CD4-positive, alpha-beta T cell treated with Interferon alpha-2 for 1 hour (primary cell): ENCODE measurements around the gene GMFB.
"Not testable (repeated sequence)": the region's sequence is repeated elsewhere in the genome, so short reads cannot be mapped to it uniquely, and the experiment has no call there.

ENCODE experiments used
- DNase-seq, 2 donors: peaks; one replicate each; pipeline ENCODE4 v3.0.0-alpha.2; 2020 to 2022

Gene GMFB

GRCh38 chr14:54457609-54457996 is 31.2 kb downstream of the GMFB start:
- no peak for DNase-seq

- DNase-seq: not testable (repeated sequence)
Observed at GRCh38 chr14:54456820-54457608, 31.8 kb downstream of the GMFB start.

- DNase-seq: no peak
Observed at GRCh38 chr14:54455363-54455762, 33.4 kb downstream of the GMFB start.

DNA sequence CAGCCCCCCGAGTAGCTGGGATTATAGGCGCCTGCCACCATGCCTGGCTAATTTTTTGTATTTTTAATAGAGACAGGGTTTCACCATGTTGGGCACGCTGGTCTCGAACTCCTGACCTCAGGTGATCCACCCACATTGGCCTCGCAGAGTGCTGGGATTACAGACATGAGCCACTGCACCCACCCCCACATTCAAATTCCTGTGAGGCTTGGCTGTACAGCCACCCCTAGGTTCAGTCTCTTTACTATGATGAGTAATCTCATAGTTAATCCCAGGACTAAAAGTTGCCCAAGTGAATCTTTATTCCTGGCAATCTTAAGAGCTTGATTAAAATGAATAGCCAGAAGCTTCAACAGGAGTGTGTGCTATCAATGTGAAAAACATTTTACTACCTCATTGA is 34.8 kb downstream of the GMFB start:
- not testable (repeated sequence) for DNase-seq

DNA sequence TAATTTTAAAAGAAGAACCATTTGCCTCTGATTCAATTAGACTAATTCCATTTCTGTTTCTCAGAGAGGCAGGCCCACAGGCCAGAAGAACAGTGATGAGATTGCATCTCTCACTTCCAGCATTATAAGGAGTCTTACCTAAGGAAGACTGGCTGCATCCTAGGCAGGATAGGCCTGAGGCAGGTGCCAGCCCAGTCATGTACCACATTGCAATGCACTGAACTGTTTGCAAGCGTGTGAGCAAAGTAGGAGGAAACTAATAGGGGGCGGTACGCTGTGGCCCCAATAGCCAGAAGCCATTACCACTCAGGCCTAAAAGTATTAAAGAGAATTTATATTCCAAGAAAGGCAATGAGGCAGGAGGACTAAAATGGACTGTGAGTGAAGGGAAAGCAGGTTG is 35.5 kb downstream of the GMFB start:
- DNase-seq: no peak

- DNase-seq: no peak
Observed at GRCh38 chr14:54451961-54452360, 36.8 kb downstream of the GMFB start.

DNA sequence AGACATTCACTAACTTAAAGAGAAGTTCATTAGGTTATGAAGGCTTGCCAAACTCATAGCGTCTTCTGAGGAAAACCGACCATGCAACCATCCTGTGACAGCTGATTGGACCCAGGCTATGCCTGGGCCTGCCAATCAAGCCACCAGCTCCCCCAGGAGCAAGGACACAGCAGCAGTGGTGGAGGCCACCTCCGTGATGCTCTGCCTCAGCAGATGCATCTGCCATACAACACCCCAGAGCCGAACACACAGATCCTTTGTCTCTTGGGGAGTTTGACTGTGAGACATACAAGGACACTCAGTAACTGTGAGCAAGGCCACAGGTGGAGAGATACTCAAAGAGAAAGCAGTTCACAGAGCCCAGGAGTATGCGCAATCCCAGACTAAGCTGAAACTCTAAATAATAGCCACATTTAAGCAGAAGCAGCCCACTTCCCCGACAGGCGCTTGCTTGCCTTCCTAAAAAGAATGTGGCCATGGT is 37.6 kb downstream of the GMFB start:
- DNase-seq: no peak

- peak in 1 of 2 donors; percentile 53 for DNase-seq
Observed at GRCh38 chr14:54450535-54450934, 38.2 kb downstream of the GMFB start.

- peak in 1 of 2 donors; percentile 54 for DNase-seq
Observed at GRCh38 chr14:54447231-54447692, 41.5 kb downstream of the GMFB start.

- no peak for DNase-seq
Observed at GRCh38 chr14:54446161-54446693, 42.6 kb downstream of the GMFB start.

GRCh38 chr14:54444681-54445080 is 44.1 kb downstream of the GMFB start:
- no peak for DNase-seq

GRCh38 chr14:54443981-54444380 is 44.8 kb downstream of the GMFB start:
- no peak for DNase-seq

DNA sequence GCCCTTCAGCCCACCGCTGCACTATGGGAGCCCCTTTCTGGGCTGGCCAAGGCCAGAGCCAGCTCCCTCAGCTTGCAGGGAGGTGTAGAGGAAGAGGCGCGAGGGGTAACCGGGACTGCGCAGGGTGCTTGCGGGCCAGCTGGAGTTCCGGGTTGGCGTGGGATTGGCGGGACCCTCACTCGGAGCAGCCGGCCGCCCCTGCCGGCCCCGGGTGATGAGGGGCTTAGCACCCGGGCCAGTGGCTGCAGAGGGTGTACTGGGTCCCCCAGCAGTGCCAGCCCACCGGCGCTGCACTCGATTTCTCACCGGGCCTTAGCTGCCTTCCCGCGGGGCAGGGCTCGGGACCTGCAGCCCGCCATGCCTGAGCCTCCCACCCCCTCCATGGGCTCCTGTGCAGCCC is 45.8 kb downstream of the GMFB start:
- not testable (repeated sequence) for DNase-seq

DNA sequence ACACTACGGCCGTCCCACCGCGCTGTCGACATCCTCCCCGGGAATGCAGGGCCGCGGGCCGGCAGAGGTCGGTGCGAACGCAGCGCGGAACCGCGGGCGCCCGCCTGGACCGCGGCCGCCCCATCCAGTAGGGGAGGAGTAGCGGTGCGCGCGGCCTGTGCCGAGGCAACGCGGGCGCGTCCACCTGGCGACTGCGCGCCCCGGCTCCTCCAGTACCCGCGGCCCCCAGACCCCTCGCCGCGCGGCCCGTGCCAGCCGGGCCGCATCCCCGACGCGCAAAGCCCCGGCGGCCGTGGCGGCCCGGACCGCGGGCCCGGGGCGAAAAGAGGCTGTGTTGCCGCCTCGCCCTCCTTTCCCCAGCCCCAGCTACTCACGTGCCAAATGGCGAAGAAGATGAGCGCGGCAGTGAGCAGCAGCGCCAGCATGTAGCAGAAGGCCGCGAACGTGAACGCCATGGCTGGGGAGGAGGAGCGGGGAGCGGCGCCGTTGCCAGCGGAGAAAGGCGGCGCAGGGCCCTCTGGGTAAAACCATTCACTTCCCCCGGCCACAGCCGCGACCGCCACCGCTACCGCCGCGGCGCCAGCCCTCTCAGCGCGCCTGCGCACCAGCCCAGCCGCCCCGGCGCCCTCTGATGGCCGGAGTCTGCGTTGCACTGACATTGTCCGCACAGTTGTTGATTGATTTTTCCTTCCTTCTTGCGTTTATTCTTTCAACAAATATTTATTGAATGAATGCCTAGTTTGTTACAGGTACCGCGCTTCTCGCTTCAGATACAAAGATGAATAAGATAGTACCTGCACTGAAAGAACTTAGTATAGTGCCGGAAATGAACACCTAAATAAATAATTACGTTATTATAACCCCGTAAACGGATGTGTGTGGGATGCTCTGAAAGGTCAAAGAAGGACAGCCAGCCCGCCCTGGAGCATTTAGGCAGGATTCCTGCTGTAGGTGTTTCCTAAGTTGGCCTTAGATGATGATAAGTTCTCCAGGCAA is 47.6 kb downstream of the GMFB start, which contains the start of gene CNIH1:
Gene CNIH1 (minus strand): TSS at position 502 of the 996 bp plus-strand sequence. CDS start 47 bp downstream, at position 455.
- DNase-seq: peak; percentile 90 to 93

DNA sequence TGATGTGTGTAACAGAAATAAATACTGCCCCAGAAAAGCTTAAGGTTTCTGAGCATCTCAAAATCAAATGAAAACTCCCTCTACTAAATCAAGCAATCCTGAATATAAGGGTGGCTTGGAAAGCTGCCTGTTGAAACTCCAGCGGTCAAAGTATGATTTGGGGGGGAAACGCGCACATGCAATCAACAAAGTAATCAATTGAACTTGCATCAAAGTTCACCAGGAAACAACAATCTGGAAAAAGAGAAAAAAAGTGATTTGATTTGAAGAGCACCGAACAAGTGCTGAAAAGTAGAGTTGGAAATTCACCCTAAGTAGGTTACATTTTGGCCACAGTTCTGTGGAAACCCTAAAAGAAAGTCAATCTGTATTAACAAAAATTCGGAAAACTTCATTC is 48.3 kb downstream of the GMFB start:
- no peak for DNase-seq

DNA sequence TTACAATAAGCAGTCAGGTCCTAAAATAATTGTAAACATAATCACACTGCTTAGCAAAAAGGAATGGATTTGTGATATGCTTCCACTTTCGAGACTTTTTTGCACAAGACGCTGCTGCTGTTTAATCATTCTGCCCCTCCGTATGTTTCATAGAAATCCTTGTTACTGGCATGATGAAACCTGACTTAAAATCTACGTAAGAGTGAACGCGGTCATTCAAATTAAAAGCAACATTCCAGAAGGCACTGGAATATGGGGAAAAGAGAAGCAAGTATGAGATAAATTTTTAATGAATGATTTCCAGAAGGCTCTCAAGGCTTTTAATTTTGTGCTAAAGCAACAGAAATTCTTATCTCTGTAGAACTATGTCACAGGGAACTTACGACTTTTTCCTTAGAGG is 48.7 kb downstream of the GMFB start:
- DNase-seq: no peak

- DNase-seq: no peak
Observed at GRCh38 chr14:54438703-54439102, 50.1 kb downstream of the GMFB start.

DNA sequence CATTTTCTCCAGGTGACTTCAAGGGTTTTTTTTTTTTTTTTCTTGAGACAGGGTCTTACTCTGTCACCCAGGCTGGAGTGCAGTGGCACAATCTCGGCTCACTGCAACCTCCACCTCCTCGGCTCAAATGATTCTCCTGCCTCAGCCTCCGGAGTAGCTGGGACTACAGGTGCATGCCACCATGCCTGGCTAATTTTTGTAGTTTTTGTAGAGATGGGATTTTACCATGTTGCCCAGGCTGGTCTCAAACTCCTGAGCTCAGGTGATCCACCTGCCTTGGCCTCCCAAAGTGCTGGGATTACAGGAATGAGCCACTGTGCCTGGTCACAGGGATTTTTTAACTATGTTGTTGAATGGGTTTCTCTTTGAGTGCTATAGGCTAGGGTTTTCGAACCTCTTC is 50.8 kb downstream of the GMFB start:
- not testable (repeated sequence) for DNase-seq

GRCh38 chr14:54435500-54435981 is 53.2 kb downstream of the GMFB start:
- DNase-seq: no peak

GRCh38 chr14:54428527-54428926 is 60.3 kb downstream of the GMFB start:
- no peak for DNase-seq

- no peak for DNase-seq
Observed at GRCh38 chr14:54427871-54428270, 60.9 kb downstream of the GMFB start.

DNA sequence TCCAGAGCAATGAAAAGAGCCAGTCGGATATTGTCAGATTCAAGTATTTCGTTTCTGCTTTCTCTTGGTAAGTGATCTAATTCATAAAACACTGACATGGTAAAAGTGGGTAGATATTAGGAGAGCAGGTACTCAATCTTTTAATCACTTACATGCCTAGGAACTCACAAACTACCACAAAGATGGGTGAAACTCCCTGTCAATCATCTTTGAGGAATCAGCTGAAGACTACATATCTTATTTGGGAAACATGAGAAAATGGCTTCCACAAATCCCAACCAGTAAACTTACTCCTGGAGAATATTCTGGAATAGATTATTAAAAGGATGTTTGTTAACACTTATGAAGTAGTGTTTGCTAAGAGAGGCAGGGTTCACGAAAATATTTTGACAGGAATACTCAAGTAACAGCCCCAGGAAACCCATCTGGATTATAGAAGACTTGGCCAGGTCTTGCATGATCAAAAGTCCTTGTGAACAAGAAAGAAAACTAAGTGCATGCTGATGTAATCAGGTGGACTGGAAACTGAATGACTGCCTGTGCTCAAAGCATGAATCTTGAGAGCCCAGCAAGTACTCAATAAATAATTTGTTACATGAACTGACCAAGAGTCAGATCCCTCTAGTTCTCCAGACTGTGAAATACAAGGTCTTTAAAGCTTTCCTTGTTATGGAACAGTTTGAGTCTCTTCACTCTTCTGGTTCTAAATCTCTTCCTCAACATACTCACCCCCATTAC is 63.1 kb downstream of the GMFB start:
- no peak for DNase-seq
